Metanephros (tissue), 2 donors: ENCODE data around the gene GPAT2. TPM values are rescaled to one million over a fixed set of nuclear protein-coding genes. Genes with fewer than 3 reads are reported as not detected.

ENCODE experiments used
- small RNA-seq: library from RNA; depleted of rRNA; stranded (forward); fragments of <200 nt; gene quantifications from one replicate; pipeline ENCODE3, GENCODE V24; 2014; ENCODE audit warnings: low replicate concordance
- total RNA-seq: library from RNA; depleted of rRNA; stranded (reverse); fragments of >200 nt; gene quantifications from one replicate; pipeline ENCODE4 v1.2.3, GENCODE V29; 2014

GPAT2 gene
- total RNA-seq, result 2.0 TPM

GRCh38 chr2:96034792-96035191 is at the start of gene GPAT2:
Gene GPAT2 (minus strand): TSS chr2:96034916. CDS start chr2:96032359, 2,557 bp downstream.

DNA sequence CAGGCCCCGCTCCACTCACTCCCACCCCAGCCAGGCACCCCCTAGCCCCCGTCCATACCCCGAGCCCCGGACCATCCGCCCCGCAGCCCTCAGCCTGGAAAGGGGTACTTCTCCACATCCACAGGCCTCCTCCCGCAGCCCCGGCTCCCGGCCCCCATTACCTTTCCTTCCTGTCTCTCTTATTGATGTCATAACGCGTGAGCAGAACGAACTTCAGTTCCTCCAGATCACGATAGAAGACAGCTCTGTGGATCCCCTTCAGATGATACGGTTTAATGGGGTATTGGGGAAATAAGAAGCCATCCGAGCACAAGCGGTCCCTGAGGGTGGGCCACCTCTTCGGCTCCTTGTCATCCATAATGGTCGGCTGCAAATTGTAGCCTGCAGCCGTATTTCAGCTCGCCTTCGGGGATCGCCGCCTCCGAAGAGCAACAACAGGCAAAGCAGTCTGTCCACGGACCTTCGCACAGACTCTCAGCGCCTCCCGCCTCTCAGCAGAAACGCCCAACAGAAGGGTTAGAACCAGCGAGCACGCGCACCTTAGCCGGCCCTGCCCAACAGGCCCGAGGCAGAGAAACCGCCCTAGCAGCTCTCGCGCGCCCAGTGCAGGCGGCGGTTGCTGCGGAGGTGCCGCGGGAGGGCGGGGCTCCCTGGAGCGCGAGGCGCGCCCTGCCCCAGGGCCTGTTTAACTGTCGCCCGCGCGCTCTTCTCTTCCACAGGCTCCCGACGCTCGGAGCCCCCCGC is 43.2 kb downstream of the GPAT2 start, which contains the start of gene ANKRD36C:
TSS of gene ANKRD36C (minus strand) at position 474 of the 744 bp plus-strand sequence. CDS start at position 358, 116 bp downstream.

Small RNA genes within 50 kb of the gene (small RNA-seq; reads per million reads assigned to genes)
- not detected for gene RN7SL210P

Other genes with a start within 250 kb of the GPAT2 start
- 111 TPM for gene ANKRD36C, start 43.1 kb downstream of the GPAT2 start, total RNA-seq
- 4.6 TPM for gene ADRA2B, start 81.7 kb upstream of the GPAT2 start, total RNA-seq
- 0.18 TPM for gene ASTL, start 103.6 kb upstream of the GPAT2 start, total RNA-seq
- 15.6 TPM for gene DUSP2, start 110.5 kb upstream of the GPAT2 start, total RNA-seq
- gene STARD7, start 173.9 kb upstream of the GPAT2 start, total RNA-seq, result 160 TPM
- 30.4 TPM for gene TMEM127, start 231.1 kb upstream of the GPAT2 start, total RNA-seq
- gene CIAO1, start 231.3 kb upstream of the GPAT2 start, total RNA-seq, result 184 TPM